NCI-H2107 treated with DMSO at 0.1 percent for 48 hours (cell line): ENCODE measurements around the gene OR6S1.
A peak's percentile ranks its signal among the peaks of the same experiment; 100 is the strongest.

ENCODE experiments used
- DNase-seq: peaks from one replicate; lab custom pipeline; 2025; ENCODE audit not compliant: unreplicated experiment; lab: John Stamatoyannopoulos, UW

The OR6S1 gene

GRCh38 chr14:20641591-20641990 is at the start of gene OR6S1:
Gene OR6S1 (minus strand): TSS chr14:20641691. CDS start chr14:20641691, 0 bp downstream.
- no peak for DNase-seq

GRCh38 chr14:20690848-20691640 is 49.6 kb upstream of the OR6S1 start:
- DNase-seq: peak; percentile 90

GRCh38 chr14:20688167-20688839 is 46.8 kb upstream of the OR6S1 start, which contains the start of gene ANG:
Gene ANG (plus strand): TSS chr14:20688764. CDS start chr14:20693565, 4,801 bp downstream.
- DNase-seq: no peak

GRCh38 chr14:20687362-20688166 is 46.1 kb upstream of the OR6S1 start:
- DNase-seq: no peak

- DNase-seq: no peak
Observed at GRCh38 chr14:20686386-20687143, 45.1 kb upstream of the OR6S1 start.

GRCh38 chr14:20684662-20685456 is 43.4 kb upstream of the OR6S1 start:
- DNase-seq: no peak

- DNase-seq: peak; percentile 25
Observed at GRCh38 chr14:20683891-20684661, 42.6 kb upstream of the OR6S1 start, which contains the start of gene RNASE4. Gene RNASE4 (plus strand): TSS chr14:20684560. CDS start chr14:20699372, 14,812 bp downstream.

- DNase-seq: peak; percentile 29
Observed at GRCh38 chr14:20683125-20683890, 41.8 kb upstream of the OR6S1 start.

- peak; percentile 57 for DNase-seq
Observed at GRCh38 chr14:20682435-20683124, 41.1 kb upstream of the OR6S1 start.

GRCh38 chr14:20682127-20682434 is 40.6 kb upstream of the OR6S1 start:
- no peak for DNase-seq

GRCh38 chr14:20681348-20682126 is 40.0 kb upstream of the OR6S1 start:
- DNase-seq: peak; percentile 64

GRCh38 chr14:20680843-20681347 is 39.4 kb upstream of the OR6S1 start:
- no peak for DNase-seq

GRCh38 chr14:20680363-20680762 is 38.9 kb upstream of the OR6S1 start:
- DNase-seq: no peak

GRCh38 chr14:20679907-20680306 is 38.4 kb upstream of the OR6S1 start:
- DNase-seq: no peak

- DNase-seq: no peak
Observed at GRCh38 chr14:20676072-20676471, 34.6 kb upstream of the OR6S1 start.

- no peak for DNase-seq
Observed at GRCh38 chr14:20675669-20676068, 34.2 kb upstream of the OR6S1 start.
